Measurements from ENCODE around the gene GSC2. TPM values are rescaled to one million over a fixed set of nuclear protein-coding genes. Genes with fewer than 3 reads are reported as not detected.

Gene GSC2
- total RNA-seq, 4 donors from 2014 or later = not detected

DNA sequence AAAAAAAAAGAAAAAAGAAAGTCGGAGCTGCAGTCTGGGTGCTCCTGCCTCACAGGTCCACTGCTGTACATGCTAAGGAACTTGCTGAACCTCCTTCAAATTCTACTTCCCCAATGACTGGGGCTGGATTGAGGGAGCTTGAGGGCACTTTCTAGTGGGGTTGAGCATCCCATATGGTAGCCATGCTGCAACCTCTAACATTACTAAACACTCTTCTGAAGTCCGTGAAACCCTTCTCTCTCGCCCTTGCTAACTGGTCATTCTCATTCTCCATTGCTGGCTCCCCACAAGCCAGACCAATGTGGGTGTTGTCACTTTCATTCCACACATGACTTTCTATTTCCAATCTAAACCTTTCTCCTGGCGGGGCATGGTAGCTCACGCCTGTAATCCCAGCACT, 6.9 kb downstream of the GSC2 start:
- ATAC-seq (ENCODE audit: low FRiP score) = no peak
- TF ChIP-seq, protein P1, sequence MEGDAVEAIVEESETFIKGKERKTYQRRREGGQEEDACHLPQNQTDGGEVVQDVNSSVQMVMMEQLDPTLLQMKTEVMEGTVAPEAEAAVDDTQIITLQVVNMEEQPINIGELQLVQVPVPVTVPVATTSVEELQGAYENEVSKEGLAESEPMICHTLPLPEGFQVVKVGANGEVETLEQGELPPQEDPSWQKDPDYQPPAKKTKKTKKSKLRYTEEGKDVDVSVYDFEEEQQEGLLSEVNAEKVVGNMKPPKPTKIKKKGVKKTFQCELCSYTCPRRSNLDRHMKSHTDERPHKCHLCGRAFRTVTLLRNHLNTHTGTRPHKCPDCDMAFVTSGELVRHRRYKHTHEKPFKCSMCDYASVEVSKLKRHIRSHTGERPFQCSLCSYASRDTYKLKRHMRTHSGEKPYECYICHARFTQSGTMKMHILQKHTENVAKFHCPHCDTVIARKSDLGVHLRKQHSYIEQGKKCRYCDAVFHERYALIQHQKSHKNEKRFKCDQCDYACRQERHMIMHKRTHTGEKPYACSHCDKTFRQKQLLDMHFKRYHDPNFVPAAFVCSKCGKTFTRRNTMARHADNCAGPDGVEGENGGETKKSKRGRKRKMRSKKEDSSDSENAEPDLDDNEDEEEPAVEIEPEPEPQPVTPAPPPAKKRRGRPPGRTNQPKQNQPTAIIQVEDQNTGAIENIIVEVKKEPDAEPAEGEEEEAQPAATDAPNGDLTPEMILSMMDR (IDR thresholded peaks at IDR 0.05) = no peak
- DNase-seq (ENCODE audit: low spot score) = no peak

DNA sequence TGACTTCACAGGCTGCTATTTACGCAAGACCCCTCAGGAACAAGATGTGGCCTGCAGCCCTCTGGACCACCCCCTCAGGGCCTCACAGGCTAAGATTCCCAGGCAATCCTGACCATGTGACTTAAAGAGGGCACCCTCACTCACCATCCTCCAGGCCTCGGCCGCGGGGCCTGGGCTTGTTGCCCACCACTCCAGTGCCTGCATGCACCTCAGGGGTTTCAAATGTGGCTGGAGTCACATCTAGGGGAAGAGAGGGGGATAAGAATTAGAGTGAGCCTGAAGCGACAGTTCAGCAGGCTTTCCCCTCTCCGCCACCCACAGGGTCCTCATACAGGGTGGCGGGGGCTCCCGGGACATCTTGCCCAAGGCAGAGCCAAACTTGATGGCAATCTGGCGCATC, 7.7 kb downstream of the GSC2 start:
- no peak for DNase-seq (ENCODE audit: low spot score)
- ATAC-seq (ENCODE audit: low FRiP score) = no peak
- TF ChIP-seq, protein P1 (IDR thresholded peaks at IDR 0.05) = no peak

DNA sequence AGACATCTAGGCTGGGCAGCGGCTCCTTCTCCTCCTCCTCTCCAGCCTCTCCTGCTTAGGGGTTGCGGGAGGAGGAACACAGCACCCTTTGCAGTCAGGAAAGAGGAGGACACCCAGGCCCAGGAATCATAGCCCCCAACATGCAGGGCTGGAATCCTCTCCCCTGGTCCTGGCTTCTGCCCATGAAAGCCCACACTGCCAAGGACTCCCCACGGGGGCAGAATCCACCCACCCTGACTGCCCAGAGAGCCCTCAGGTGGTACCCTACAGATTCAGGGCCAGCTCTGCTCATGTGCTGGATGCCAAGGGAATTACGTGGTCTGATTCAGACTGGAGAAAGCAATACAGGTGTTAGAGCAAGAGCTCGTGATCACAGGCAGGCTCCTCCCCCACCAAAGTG, 10.1 kb downstream of the GSC2 start:
- TF ChIP-seq, protein P1 (IDR thresholded peaks at IDR 0.05) = no peak
- no peak for DNase-seq (ENCODE audit: low spot score)

DNA sequence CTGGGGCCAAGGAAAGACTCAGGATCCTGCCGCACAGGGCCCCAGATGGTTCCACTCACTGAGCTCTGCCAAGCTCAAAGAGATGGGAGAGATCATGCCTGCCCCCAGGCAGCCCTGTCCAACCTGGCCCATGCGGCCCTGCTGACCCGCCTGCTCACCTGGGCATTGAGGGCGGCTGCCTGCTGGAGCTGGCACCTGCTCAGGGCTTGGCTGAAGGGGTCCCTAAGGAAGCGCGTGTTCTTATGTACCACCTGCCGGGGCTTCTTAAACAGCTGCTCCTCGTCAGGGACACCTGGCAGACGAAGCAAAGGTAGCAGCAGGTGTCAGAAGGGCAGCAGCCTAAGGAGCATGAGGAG, 11.1 kb downstream of the GSC2 start:
- DNase-seq (ENCODE audit: low spot score) (no peak), ATAC-seq (ENCODE audit: low FRiP score) (no peak)
- TF ChIP-seq, protein P1 (IDR thresholded peaks at IDR 0.05) = no peak

More for the DNA sequence above, 10.1 kb downstream of the GSC2 start:
- ATAC-seq (ENCODE audit: low FRiP score) = no peak

DNA sequence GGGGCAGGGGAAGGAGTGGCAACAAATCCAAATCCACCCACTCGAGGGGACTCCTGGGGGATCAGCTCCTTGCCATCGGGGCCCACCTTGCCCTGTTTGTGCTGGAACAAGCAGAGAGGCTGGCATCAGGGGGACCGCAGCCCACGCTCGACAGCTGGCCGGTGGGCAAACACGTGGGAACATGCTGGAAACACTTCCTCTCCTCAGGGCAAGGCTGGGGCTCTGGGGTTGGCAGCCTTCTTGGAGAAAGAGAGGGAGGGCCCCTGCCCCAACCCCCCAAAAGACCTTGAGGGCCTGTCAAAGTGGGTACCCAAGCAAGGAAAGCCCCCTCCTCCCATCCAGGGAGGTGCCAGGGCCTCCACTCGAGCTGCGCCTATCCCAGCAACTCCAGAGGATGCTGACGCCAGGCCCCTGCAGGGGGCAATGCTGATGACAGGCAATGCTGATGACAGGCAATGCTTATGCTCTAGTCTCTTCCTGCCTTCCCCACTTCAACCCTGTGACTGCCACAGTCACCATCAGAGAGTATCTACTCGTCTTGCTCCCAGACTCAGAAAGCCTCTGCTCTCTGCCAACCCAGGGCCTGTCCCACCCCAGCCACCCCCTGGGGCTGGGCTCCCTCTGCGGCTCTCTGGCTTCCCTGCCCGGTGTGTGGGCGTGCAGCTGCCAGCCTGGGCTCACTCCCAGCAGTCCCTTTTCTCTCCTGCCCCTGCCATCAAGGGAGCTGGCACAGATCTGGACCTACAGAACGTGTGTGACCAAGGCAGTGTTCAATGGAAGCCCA, 11.7 kb downstream of the GSC2 start:
- ATAC-seq (ENCODE audit: low FRiP score) (no peak), DNase-seq (ENCODE audit: low spot score) (no peak)
- TF ChIP-seq, protein P1 (IDR thresholded peaks at IDR 0.05) = no peak

DNA sequence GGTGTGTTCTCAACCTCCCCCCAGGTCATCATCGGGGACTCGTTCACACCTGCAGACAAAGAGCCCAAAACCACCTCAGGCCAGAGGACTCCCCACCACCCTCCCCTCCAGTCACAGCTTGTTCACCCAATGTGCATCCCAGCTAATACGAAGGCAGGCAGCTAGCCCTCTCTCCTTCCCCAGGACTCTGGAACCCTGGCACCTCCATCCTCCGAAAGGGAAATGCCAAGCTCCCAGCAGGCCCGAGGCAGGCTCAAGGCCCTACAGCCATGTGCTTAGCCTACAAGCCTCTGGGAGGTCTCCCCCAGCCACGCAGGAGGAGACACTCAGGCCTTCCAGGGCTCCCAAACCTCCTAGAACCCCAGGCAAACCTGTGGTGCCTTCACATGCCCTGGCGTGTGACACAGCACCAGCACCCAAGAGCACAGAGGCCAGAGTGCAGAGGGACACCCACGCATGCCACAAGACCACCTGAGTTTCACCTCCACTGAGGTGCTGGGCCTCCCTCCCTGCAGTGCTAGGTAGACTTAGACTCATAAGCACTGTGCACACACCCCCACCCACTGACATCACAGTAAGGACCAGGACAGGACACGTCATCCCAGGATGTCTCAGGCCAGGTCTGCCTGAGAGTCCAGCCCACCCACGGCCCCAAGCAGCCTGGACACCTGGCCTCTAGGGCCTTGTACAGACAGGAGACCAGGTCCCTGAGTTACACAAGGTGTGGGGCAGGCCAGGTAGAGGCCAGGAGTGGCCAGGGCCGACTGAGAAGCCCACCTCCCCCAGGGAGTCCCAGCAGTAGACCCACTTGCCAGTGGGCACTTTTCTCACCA, 12.5 kb downstream of the GSC2 start:
- ATAC-seq (ENCODE audit: low FRiP score) = no peak
- no peak for DNase-seq (ENCODE audit: low spot score)
- TF ChIP-seq, protein P1 (IDR thresholded peaks at IDR 0.05) = no peak
